DND-41 (cell line): ENCODE results near the gene FANK1.

Experiments used
- ATAC-seq: fragments of 200-7000 bp; cut with Tn5 transposase; 3 replicates; pipeline ENCODE4 v1.9.1; 2021; ENCODE audit warnings: low read depth; ENCODE audit not compliant: insufficient read depth
- DNase-seq: peaks from one replicate; pipeline ENCODE4 v3.0.0-alpha.2; 2020
- H2AFZ ChIP-seq: 2 replicates; pipeline ENCODE4 v1.6.0; 2012; ENCODE audit warnings: low read depth, low read length
- H3K27ac ChIP-seq: 2 replicates; pipeline ENCODE4 v1.5.1; 2012; ENCODE audit warnings: low read length, inconsistent platforms
- H3K27me3 ChIP-seq: fragments of 200-600 bp; sonication (generic); 2 replicates; pipeline ENCODE4 v1.6.0; 2012; ENCODE audit warnings: low read length, mild to moderate bottlenecking, inconsistent platforms; ENCODE audit not compliant: insufficient read depth, poor library complexity
- H3K36me3 ChIP-seq: 2 replicates; pipeline ENCODE4 v1.5.1; 2012; ENCODE audit warnings: low read length, inconsistent platforms; ENCODE audit not compliant: insufficient read depth
- H3K4me1 ChIP-seq: 2 replicates; pipeline ENCODE4 v1.5.1; 2012; ENCODE audit warnings: mild to moderate bottlenecking, low read length; ENCODE audit not compliant: insufficient read depth
- H3K4me2 ChIP-seq: 2 replicates; pipeline ENCODE4 v1.6.0; 2012; ENCODE audit warnings: mild to moderate bottlenecking, moderate library complexity, low read length, inconsistent platforms; ENCODE audit not compliant: insufficient read depth
- H3K4me3 ChIP-seq, 2 experiments: fragments of 200-600 bp in 1 of 2; shearing (Covaris generic) in 1 of 2; 2 replicates each; pipeline ENCODE4 v1.5.1; 2012 to 2016; ENCODE audit warnings: inconsistent platforms in 2 of 2, low read length in 2 of 2, mild to moderate bottlenecking in 2 of 2, low read depth in 1 of 2, moderate library complexity in 1 of 2
- H3K79me2 ChIP-seq: 2 replicates; pipeline ENCODE4 v1.6.0; 2012; ENCODE audit warnings: low read length, inconsistent platforms; ENCODE audit not compliant: insufficient read depth
- H3K9ac ChIP-seq: 2 replicates; pipeline ENCODE4 v1.6.0; 2012; ENCODE audit warnings: low read depth, mild to moderate bottlenecking, inconsistent platforms, low read length, moderate library complexity
- H3K9me3 ChIP-seq: 2 replicates; pipeline ENCODE4 v1.5.1; 2012; ENCODE audit warnings: low read length, moderate library complexity, mild to moderate bottlenecking, inconsistent platforms; ENCODE audit not compliant: insufficient read depth, severe bottlenecking
- H4K20me1 ChIP-seq: 2 replicates; pipeline ENCODE4 v1.6.0; 2012; ENCODE audit warnings: low read length; ENCODE audit not compliant: insufficient read depth
- CTCF ChIP-seq: IDR thresholded peaks from 2 replicates; pipeline ENCODE4 v1.5.1; 2012; ENCODE audit warnings: borderline replicate concordance, low read length, moderate library complexity, mild to moderate bottlenecking; ENCODE audit not compliant: poor library complexity, severe bottlenecking; ENCODE audit errors: extremely low read depth
- EZH2 ChIP-seq: IDR thresholded peaks from 3 replicates; pipeline ENCODE4 v1.6.1; 2012; ENCODE audit warnings: borderline replicate concordance, low read depth, mild to moderate bottlenecking, moderate library complexity, low read length, inconsistent platforms; ENCODE audit not compliant: severe bottlenecking

FANK1 gene

GRCh38 chr10:125878957-125879835 is 17.2 kb upstream of the FANK1 start:
- Histone ChIP-seq H3K9me3 (peaks cover 9% of the 10 kb centered on the region), H3K27ac (no peak overlapping the region), H3K36me3 (no peaks in the 10 kb centered on the region), H3K79me2 (no peaks in the 10 kb centered on the region), H3K27me3 (peaks cover 8% of the 10 kb centered on the region), H2AFZ (no peak overlapping the region), H4K20me1 (no peaks in the 10 kb centered on the region; the same call in 1 of the 2 replicates), H3K4me2 (no peak overlapping the region), H3K4me3 (no peak overlapping the region), H3K9ac (no peak overlapping the region), H3K4me1 (no peaks in the 10 kb centered on the region)
- ATAC-seq (no peak), DNase-seq (no peak)
- TF ChIP-seq EZH2 = no peak
- TF ChIP-seq CTCF = no peak

GRCh38 chr10:125880719-125881118 is 15.6 kb upstream of the FANK1 start:
- no peaks in the 10 kb centered on the region for H3K79me2 ChIP-seq
- H3K27me3 ChIP-seq = peaks cover 8% of the 10 kb centered on the region
- no peaks in the 10 kb centered on the region for H3K4me1 ChIP-seq
- no peak overlapping the region for H3K27ac ChIP-seq
- no peak overlapping the region for H3K9ac ChIP-seq
- peaks cover 8% of the 10 kb centered on the region for H3K9me3 ChIP-seq
- H4K20me1 ChIP-seq = no peaks in the 10 kb centered on the region; the same call in 1 of the 2 replicates
- no peak overlapping the region for H3K4me2 ChIP-seq
- no peak overlapping the region for H2AFZ ChIP-seq
- H3K36me3 ChIP-seq = no peaks in the 10 kb centered on the region
- H3K4me3 ChIP-seq = no peak overlapping the region
- TF ChIP-seq EZH2 (no peak), CTCF (no peak)
- DNase-seq (no peak), ATAC-seq (no peak)

DNA sequence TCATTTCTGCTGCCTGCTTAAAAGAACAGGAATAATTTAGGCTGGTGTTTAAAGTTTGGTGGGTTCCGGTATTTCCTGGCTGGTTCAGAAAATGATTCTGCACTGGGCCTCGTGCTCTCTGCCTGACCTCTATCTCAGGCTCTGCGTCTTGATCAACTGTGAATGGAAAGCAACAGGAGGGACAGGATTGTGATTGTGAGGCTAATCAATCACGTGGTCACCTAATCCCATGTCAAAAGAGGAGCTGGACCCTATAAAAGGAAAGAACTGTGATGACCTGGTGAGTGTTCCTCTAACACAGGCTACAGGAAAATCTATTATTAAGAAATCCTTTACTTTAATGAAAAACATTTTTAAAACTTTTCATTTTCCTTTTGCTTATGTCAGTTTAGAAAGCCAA is 15.2 kb upstream of the FANK1 start, which contains the start of gene DHX32:
DHX32 (minus strand) TSS at position 101 of the 400 bp plus-strand sequence. CDS start 468 bp downstream, outside the sequence.
- Histone ChIP-seq H3K4me3 (no peak within 1 kb of the TSS), H2AFZ (no peak within 1 kb of the TSS), H3K4me1 (no peaks in the 10 kb centered on the region), H3K9ac (no peak within 1 kb of the TSS), H3K79me2 (no peaks in the 10 kb centered on the region), H3K27ac (no peak within 1 kb of the TSS), H4K20me1 (no peaks in the 10 kb centered on the region; the same call in 1 of the 2 replicates), H3K27me3 (peaks cover 8% of the 10 kb centered on the region), H3K9me3 (peaks cover 3% of the 10 kb centered on the region), H3K4me2 (no peak within 1 kb of the TSS), H3K36me3 (no peaks in the 10 kb centered on the region)
- ATAC-seq (no peak), DNase-seq (no peak)
- TF ChIP-seq CTCF (no peak), EZH2 (no peak)
